Osteocyte (in vitro differentiated cells): ENCODE results near the gene ALDH3B2. TPM values are rescaled to one million over a fixed set of nuclear protein-coding genes. Genes with fewer than 3 reads are reported as not detected.
"Not testable (repeated sequence)": the region's sequence is repeated elsewhere in the genome, so short reads cannot be mapped to it uniquely, and the experiment has no call there.

Experiments
- DNase-seq: peaks from one replicate; pipeline ENCODE4 v3.0.0; 2021; ENCODE audit warnings: mixed read lengths; ENCODE audit not compliant: unreplicated experiment; ENCODE audit errors: extremely low spot score
- H3K27ac Mint-ChIP-seq: one replicate; pipeline ENCODE4 v1.8.0; 2021; ENCODE audit warnings: mild to moderate bottlenecking, mixed read lengths; ENCODE audit not compliant: unreplicated experiment
- H3K27me3 Mint-ChIP-seq: one replicate; pipeline ENCODE4 v1.8.0; 2021; ENCODE audit warnings: mixed read lengths; ENCODE audit not compliant: unreplicated experiment
- H3K36me3 Mint-ChIP-seq: one replicate; pipeline ENCODE4 v1.8.0; 2021; ENCODE audit warnings: mixed read lengths; ENCODE audit not compliant: unreplicated experiment
- H3K4me1 Mint-ChIP-seq: one replicate; pipeline ENCODE4 v1.8.0; 2021; ENCODE audit warnings: mixed read lengths; ENCODE audit not compliant: unreplicated experiment
- H3K4me3 Mint-ChIP-seq: one replicate; pipeline ENCODE4 v1.8.0; 2021; ENCODE audit warnings: mild to moderate bottlenecking, moderate library complexity, mixed read lengths; ENCODE audit not compliant: unreplicated experiment
- H3K9me3 Mint-ChIP-seq: one replicate; pipeline ENCODE4 v1.8.0; 2021; ENCODE audit warnings: mixed read lengths; ENCODE audit not compliant: unreplicated experiment
- CTCF ChIP-seq: fragments of 200-600 bp; sonication (generic); IDR thresholded peaks from 2 replicates; pipeline ENCODE4 v1.5.0; 2021; ENCODE audit warnings: antibody characterized with exemption, mild to moderate bottlenecking, moderate library complexity
- total RNA-seq: library from RNA; stranded (reverse); gene quantifications from 2 replicates; pipeline ENCODE4 v1.2.1, GENCODE V29; 2021

Gene ALDH3B2
- total RNA-seq, 1 donor from 2014 or later, result not detected

GRCh38 chr11:67705264-67705663, 30.8 kb upstream of the ALDH3B2 start:
- no peaks in the 10 kb centered on the region for H3K9me3 Mint-ChIP-seq
- peaks cover 48% of the 10 kb centered on the region for H3K27me3 Mint-ChIP-seq
- DNase-seq, result no peak
- H3K4me1 Mint-ChIP-seq, result no peaks in the 10 kb centered on the region
- H3K27ac Mint-ChIP-seq, result no peak overlapping the region
- H3K36me3 Mint-ChIP-seq, result no peaks in the 10 kb centered on the region
- no peak overlapping the region for H3K4me3 Mint-ChIP-seq
- no peak for TF ChIP-seq CTCF

GRCh38 chr11:67704524-67704923, 30.1 kb upstream of the ALDH3B2 start:
- H3K4me3 Mint-ChIP-seq, result no peak overlapping the region
- H3K9me3 Mint-ChIP-seq, result no peaks in the 10 kb centered on the region
- no peak overlapping the region for H3K27ac Mint-ChIP-seq
- no peak for TF ChIP-seq CTCF
- H3K27me3 Mint-ChIP-seq, result peaks cover 47% of the 10 kb centered on the region
- H3K4me1 Mint-ChIP-seq, result no peaks in the 10 kb centered on the region
- H3K36me3 Mint-ChIP-seq, result no peaks in the 10 kb centered on the region
- DNase-seq, result no peak

GRCh38 chr11:67703709-67704108, 29.3 kb upstream of the ALDH3B2 start:
- not testable (repeated sequence) for DNase-seq, H3K27ac Mint-ChIP-seq, H3K4me1 Mint-ChIP-seq, H3K4me3 Mint-ChIP-seq, H3K36me3 Mint-ChIP-seq, H3K9me3 Mint-ChIP-seq
- peaks cover 47% of the 10 kb centered on the region for H3K27me3 Mint-ChIP-seq

- H3K9me3 Mint-ChIP-seq, result peaks cover 6% of the 10 kb centered on the region
- H3K27me3 Mint-ChIP-seq, result peaks cover 58% of the 10 kb centered on the region
- H3K4me3 Mint-ChIP-seq, result no peak overlapping the region
Observed at GRCh38 chr11:67700548-67701262, 26.3 kb upstream of the ALDH3B2 start.

GRCh38 chr11:67700141-67700540, 25.7 kb upstream of the ALDH3B2 start:
- Mint-ChIP-seq H3K4me1 (no peaks in the 10 kb centered on the region), H3K27ac (no peak overlapping the region), H3K9me3 (peaks cover 6% of the 10 kb centered on the region), H3K27me3 (peaks cover 64% of the 10 kb centered on the region), H3K4me3 (no peak overlapping the region), H3K36me3 (no peaks in the 10 kb centered on the region)
- TF ChIP-seq CTCF, result no peak
- no peak for DNase-seq

More at GRCh38 chr11:67700548-67701262, 26.3 kb upstream of the ALDH3B2 start:
- no peak for TF ChIP-seq CTCF
- Mint-ChIP-seq H3K36me3 (no peaks in the 10 kb centered on the region), H3K4me1 (no peaks in the 10 kb centered on the region), H3K27ac (no peak overlapping the region)
- no peak for DNase-seq
